ENCODE measurements around the gene CD300LF.

- no peak for TF ChIP-seq CTCF (optimal IDR thresholded peaks at IDR 0.05 in 1 of 3, IDR thresholded peaks at IDR 0.05 in 1 of 3, conservative IDR thresholded peaks at IDR 0.05 in 1 of 3; ENCODE audit: extremely low read depth in 1 of 3, insufficient read depth in 2 of 3, low read length in 3 of 3)
- TF ChIP-seq EZH2 (IDR thresholded peaks at IDR 0.05; ENCODE audit: low read length): no peak
Measured at GRCh38 chr17:74712301-74712700, 422 bp downstream of the CD300LF start.

Measured in keratinocyte (primary cell).